NOMO-1 treated with dmso at 0.1 percent for 144 hours (cell line): Measurements from ENCODE around the gene NALCN.

ENCODE experiments used
- DNase-seq: peaks from one replicate; lab custom pipeline; 2025; ENCODE audit not compliant: unreplicated experiment; lab: John Stamatoyannopoulos, UW

The NALCN gene

DNA sequence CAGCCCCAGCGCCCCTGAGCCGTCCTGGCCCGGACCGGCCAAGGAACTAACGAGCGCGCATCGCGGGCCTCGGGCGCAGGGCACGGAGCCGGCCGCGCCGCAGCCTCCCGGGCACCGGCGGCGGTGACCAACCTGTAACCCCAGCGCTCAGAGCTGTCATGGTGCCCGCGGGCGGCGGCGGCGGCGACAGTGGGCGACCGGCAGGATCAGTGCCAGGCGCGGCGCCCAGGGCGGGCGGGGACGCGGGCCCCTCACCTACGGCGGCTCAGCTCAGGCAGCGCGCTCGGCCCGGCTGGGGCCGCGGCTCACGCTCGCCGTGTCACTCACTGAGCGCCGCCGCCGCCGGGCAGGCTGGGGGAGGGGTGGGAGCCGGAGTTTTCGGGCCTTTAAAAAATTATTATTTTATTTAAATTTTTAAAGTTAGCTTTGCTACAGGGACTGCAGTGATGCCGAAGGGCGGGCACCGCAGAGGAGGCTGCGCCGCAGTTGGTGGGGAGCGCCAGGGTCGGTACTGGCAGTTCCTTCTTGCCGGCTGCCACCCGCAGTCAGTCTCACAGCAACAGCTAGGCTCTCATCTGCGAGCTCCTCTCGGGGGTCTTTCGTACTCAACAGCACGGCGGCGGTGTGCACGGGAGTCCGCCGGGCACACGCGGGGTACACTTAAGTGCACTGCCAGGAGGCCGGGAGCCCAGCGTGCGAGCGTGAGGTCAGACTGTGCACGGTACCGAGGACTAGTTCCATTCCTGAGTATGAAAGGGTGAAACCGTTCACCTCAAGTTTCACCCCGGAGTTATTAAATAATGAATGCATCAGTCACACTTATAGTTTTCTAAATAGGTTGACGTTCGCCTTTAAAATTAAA, at the start of gene NALCN:
Gene NALCN, minus strand, starts transcription at position 328 of the 862 bp plus-strand sequence. CDS start 17,382 bp downstream, outside the sequence.
- DNase-seq = no peak

GRCh38 chr13:101465877-101466276, 49.6 kb upstream of the NALCN start:
- DNase-seq = no peak

DNA sequence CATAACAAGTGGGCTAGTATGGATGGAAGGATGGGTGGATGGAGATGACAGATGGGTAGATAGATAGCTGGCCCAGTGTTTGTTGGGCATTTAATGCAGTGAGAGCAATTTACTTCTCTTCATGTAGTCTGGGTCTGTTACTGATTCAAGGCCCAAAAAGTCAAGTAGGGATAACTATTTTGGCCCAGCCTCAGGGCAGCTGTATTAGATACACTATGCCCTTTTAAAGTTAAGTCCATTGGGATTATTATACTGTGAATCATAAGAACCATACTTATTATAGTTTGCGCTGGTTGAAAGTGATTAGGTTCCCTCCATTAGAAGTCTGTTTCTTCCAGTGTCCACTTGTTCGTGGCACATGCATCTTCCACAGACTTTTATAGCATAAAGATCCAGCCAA, 40.9 kb upstream of the NALCN start:
- no peak for DNase-seq

DNA sequence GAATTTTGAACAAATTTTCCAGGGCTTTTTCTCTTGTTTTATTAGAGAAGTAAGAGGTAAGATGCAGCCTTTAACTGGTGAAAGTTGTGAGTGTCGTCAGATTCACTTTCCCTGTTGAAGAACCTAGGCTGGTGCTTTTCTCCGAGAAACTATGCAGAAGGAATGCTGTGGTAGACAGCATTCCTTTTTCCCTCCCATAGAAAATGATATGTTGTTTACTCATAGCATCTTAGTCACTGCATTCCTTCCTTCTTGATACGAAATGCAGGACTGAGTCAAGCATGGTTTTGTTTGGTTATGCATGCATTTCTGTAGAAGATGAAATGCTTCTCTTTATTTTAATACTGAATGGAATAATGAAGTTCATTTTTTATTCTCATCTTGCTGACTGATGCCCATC, 39.6 kb upstream of the NALCN start:
- no peak for DNase-seq

- DNase-seq = no peak
These were observed 38.5 kb upstream of the NALCN start for GRCh38 chr13:101454767-101455166.

GRCh38 chr13:101453784-101454201, 37.5 kb upstream of the NALCN start:
- DNase-seq = no peak

GRCh38 chr13:101452519-101453485, 36.5 kb upstream of the NALCN start, which contains the start of gene ITGBL1:
Gene ITGBL1, plus strand, starts transcription at chr13:101452675. Its CDS starts 159 bp downstream, at chr13:101452834.
- no peak for DNase-seq

DNA sequence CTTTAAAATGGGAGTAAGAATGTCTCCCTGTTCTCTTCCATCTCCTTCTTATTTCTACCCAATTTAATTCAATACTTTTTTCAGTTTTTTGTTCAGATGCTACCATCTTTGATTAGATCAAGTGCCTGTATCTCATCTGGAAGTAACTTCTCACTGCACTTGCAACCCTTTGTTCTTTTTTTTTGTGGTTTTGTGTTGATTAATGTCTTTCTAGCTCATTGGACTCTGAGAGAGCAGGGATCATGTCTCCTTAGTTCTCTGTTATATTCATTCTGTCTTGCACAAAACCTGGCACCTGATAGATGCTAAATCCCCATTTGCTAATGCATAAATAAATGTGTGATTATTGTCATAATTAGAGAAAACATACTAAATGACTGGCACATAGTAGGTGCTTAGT, 35.3 kb upstream of the NALCN start:
- no peak for DNase-seq

GRCh38 chr13:101450749-101451130, 34.4 kb upstream of the NALCN start:
- DNase-seq = no peak

DNA sequence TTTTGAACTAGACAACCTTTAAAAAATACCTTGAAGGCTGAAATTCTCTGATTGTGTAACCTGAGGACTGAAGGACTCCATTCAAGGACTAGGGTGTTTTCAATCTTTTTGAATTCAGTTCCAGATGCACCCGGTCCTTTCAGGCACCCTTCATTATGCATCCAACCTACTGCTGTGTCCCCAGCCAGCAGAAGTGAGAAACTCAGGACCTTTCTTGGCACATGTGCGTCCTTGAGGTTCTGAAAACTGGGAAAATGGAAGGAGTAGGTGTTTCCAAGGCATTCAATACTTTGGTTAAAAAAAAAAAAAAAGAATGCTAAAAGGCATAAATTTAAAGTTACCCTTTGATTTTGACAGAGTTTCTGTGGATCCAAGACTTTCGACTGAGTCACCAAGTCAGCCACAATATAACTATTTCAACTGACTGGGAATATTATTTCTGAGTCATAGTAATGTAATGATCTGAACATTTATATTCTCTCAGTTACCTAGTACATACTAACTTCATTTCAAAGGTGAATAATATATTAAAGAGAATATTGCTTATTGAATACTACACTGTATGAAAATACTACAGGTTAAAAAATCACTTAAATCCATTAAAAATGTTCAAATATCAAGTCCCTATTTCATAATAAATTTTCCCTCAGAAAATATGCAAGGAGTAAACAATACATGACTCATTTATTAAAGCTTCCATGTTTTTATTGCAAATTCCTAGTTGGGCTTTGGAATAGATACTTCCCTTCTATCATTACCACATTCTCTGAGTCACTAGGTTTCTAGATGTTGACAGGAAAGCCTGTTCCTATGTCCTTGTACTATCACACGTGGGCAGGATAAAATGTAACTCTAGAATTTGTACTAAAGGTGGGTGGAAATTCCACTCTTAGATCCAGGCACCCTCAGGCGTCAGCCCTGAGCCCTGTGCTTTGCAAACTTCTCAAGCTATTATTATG, 33.8 kb upstream of the NALCN start:
- DNase-seq = no peak

DNA sequence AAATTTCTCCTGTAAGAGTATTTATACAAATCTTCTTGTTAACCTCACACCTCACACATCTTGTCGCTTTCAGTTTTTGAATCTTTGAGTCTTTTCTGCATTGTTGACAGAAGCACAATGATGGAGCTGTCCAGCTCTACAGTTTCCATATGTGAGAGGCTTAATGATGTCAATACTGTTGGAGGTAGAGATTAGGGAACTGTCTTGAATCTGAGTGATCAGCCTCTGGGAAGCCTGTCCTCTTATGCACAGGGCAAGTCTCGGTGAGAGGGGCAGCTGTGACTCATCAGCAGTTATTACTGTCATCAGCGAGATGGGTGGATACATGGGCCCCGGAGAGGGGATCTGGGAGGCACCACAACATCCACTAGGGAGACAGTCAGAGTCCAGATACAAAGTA, 31.5 kb upstream of the NALCN start:
- no peak for DNase-seq

DNA sequence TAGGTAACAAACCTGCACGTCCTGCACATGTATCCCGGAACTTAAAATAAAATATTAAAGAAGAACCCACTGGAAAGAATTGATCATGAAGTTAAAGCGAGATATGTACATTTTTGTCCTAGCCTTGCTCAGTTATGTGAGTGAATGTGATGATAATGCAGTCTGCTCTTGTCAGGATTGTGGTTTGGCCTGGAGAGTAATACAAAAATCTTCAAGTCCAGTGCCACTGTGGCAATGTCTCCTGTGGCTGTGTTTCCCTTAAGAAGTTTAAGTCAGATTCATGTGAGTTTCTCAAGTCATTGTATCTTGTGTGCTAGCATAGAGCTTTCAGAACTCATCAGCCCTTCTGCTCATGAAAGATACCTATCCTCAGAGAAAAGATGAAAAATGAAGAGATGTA, 18.2 kb upstream of the NALCN start:
- DNase-seq = no peak

- no peak for DNase-seq
These were observed 17.6 kb upstream of the NALCN start for GRCh38 chr13:101433895-101434294.

DNA sequence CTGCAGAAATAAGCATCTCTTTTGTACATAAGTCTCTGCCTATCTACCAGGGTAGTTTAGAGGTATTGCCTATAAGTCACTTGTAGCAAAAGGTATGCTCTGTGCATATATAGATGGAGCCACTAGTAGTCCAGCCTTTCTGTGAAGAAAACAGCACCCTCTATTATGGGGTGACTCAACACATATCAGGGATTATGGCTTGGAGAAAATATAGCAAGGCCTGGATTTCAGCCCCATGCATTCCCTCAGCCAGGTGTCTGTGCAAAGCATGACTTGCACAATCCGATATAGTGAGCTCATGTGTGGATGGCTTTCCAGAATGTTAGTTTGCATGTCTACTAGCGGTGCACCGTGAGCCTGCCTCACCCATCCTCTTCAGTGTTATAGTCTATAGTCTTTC, 13.4 kb upstream of the NALCN start:
- DNase-seq = no peak

GRCh38 chr13:101425623-101426022, 9.3 kb upstream of the NALCN start:
- DNase-seq = no peak

GRCh38 chr13:101425156-101425471, 8.8 kb upstream of the NALCN start:
- no peak for DNase-seq

DNA sequence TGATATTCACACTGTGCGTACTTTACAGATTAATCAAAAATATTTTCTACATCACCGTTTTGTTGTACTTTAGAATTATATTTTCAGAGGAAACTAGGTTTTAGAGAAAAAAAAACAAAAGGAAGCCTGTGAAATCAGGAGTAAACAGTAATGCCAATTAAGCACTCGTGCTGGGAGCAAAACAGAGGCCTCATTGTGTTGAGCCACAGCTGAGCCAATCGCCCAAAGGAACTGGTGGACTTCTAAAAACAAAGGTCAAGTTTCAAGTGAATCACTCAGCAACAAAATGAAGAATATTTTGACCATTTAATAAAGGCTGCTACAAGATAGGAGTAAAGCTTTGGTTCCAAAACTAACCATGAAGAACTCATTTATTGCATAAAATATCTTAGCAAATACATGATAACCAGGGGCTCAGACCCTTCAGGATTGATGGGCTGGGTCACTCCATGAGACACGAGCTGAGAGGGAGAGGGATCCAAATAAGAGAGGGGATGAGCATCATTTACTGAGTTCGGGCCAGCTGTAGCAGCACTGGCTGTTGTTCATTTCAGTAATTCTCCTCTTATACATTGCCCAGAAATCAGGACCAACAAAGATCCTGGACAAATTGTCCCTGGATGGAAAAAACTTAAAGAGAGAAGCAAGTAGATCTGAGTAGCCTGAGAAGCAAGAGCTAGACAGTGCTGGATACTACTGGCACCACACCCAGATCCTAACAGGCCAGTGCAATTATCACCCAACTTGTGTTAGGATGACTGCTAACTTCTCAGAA, 8.3 kb upstream of the NALCN start:
- DNase-seq = no peak

DNA sequence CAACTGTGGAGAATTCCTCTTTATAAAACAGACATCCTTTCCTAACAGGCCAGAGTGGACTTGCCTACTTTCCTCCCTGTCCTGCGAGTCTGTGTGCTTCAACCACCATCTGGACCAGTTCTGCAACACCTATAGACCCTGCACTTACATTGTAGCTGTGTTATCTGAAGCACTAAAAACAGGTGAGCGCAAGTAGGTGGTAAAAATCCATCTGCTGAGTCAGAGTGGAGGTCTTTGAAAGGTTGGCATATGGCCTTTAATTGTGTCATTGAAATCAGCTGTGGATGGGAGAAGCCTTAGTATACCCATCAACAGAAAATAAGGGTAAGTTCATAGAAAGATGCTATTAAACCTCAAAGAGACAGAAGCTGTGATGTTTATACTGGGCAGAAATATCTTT, 7.6 kb upstream of the NALCN start:
- DNase-seq = no peak

- DNase-seq = no peak
These were observed 1.2 kb upstream of the NALCN start for GRCh38 chr13:101417501-101417900.

GRCh38 chr13:101417043-101417406, 717 bp upstream of the NALCN start:
- no peak for DNase-seq
